ENCODE measurements around the gene INO80.

DNA sequence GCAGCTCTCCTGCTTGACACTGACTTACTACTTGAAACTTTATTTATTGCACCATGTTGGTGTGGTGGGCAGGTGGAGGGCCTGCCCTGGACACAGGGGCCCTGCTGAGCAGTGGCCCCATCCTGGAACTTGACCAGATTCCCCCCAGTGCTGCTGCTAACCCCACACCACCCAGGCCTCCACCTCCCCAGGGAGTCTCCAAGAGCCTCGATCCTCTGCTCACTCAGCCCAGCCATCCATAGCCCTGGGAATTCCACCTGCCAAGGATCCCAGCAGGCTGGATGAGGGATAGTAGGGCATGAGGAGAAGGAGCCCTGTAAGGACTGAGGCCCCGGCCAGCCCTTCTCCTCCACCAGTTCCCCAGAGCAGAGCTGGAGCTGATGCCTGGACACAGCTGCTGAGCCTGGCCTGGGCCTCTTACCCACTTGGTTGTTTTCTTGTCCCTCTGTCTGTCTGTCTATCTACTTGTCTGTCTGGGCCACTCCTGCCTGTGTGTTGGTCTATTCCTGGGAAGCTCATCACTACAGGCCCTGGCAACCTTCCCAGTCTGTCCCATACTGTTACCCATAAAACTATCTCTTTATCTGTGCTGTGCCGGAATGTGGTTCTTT, 160.0 kb downstream of the INO80 start:
- TF ChIP-seq POLR2AphosphoS5 (IDR thresholded peaks at IDR 0.05) (no peak), CTCF (IDR thresholded peaks at IDR 0.05) (no peak)

Data from breast epithelium (tissue), 3 donors.